Measurements from ENCODE around the gene SACS.
"Not testable (repeated sequence)": the region's sequence is repeated elsewhere in the genome, so short reads cannot be mapped to it uniquely, and the experiment has no call there.

The SACS gene

GRCh38 chr13:23325191-23325590 lies 108.3 kb downstream of the SACS start:
- Mint-ChIP-seq H3K9me3 (no peaks in the 10 kb centered on the region), H3K36me3 (no peaks in the 10 kb centered on the region), H3K27me3 (no peaks in the 10 kb centered on the region), H3K4me1 (no peaks in the 10 kb centered on the region), H3K27ac (no peak overlapping the region), H3K4me3 (no peak overlapping the region)
- ATAC-seq = no peak

DNA sequence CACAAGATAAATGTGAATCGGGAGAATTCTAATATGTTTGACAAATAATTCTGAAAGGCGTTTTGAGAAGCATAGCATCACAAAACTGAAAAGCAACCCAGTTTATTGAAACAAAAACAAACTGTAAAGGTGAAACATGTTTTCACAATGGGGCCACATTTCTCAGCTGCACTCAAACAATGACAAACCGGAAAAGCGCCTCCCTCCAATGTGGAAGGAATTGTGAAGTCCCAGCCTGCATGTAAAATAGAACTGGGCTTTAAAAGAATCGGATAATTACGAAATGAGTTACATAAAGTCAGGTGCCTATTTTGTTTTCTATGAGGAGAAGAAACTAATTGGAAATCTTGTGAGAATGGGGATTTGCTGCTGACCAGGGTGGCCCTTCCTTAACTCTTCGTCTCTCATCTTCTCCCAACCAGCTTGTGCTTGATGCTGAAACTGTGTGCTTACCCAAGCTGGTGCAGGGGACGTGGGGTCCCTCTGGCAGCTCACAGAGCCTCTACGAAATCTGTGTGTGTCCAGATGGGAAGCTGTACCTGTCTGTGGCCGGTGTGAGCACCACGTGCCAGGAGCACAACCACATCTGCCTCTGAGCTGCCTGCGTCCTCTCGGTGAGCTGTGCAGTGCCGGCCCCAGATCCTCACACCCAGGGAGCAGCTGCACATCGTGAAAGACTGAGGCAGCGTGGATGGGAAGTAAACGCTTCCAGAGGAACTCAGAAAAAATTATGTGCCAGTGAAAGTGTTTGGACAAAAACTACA lies 109.4 kb downstream of the SACS start:
- H3K4me1 Mint-ChIP-seq = no peaks in the 10 kb centered on the region
- no peak for ATAC-seq
- no peak overlapping the region for H3K4me3 Mint-ChIP-seq
- no peaks in the 10 kb centered on the region for H3K9me3 Mint-ChIP-seq
- H3K36me3 Mint-ChIP-seq = no peaks in the 10 kb centered on the region
- H3K27me3 Mint-ChIP-seq = no peaks in the 10 kb centered on the region
- no peak overlapping the region for H3K27ac Mint-ChIP-seq

GRCh38 chr13:23322353-23323336 lies 110.9 kb downstream of the SACS start:
- Mint-ChIP-seq H3K27me3 (no peaks in the 10 kb centered on the region), H3K36me3 (no peaks in the 10 kb centered on the region), H3K9me3 (no peaks in the 10 kb centered on the region), H3K4me1 (no peaks in the 10 kb centered on the region), H3K4me3 (no peak overlapping the region), H3K27ac (no peak overlapping the region)
- peak; percentile 59 for ATAC-seq

GRCh38 chr13:23321535-23322241 lies 111.8 kb downstream of the SACS start:
- peak overlapping the region; percentile 57 for H3K4me3 Mint-ChIP-seq
- H3K4me1 Mint-ChIP-seq = no peaks in the 10 kb centered on the region
- ATAC-seq = no peak
- H3K36me3 Mint-ChIP-seq = no peaks in the 10 kb centered on the region
- no peak overlapping the region for H3K27ac Mint-ChIP-seq
- H3K27me3 Mint-ChIP-seq = no peaks in the 10 kb centered on the region
- H3K9me3 Mint-ChIP-seq = no peaks in the 10 kb centered on the region

- Mint-ChIP-seq H3K36me3 (no peaks in the 10 kb centered on the region), H3K27me3 (no peaks in the 10 kb centered on the region), H3K27ac (no peak overlapping the region), H3K4me3 (peak overlapping the region; percentile 57), H3K9me3 (no peaks in the 10 kb centered on the region), H3K4me1 (no peaks in the 10 kb centered on the region)
- no peak for ATAC-seq
Measured at GRCh38 chr13:23320926-23321534, 112.5 kb downstream of the SACS start.

DNA sequence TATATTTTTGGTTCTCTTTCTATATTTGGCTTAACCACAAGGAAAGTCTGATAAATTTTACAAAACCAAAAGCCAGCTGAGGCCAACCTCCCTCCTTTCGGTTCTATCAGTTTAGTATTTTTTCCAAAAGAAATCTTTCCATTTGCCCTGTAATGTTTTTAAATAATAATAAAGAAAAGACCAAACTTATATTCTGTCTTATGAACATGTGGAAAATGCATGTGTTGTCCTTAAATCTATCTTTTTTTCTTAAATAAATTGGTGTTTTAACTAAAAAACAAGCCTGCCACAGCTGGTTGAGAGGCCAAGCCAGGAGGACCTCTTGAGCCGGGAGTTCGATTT lies 113.6 kb downstream of the SACS start:
- Mint-ChIP-seq H3K36me3 (no peaks in the 10 kb centered on the region), H3K9me3 (no peaks in the 10 kb centered on the region), H3K27me3 (no peaks in the 10 kb centered on the region), H3K27ac (no peak overlapping the region), H3K4me1 (no peaks in the 10 kb centered on the region), H3K4me3 (no peak overlapping the region)
- no peak for ATAC-seq

GRCh38 chr13:23314837-23315236 lies 118.7 kb downstream of the SACS start:
- H3K36me3 Mint-ChIP-seq, H3K27ac Mint-ChIP-seq, H3K9me3 Mint-ChIP-seq, ATAC-seq, H3K4me3 Mint-ChIP-seq, H3K4me1 Mint-ChIP-seq: not testable (repeated sequence)
- peaks cover 20% of the 10 kb centered on the region for H3K27me3 Mint-ChIP-seq

DNA sequence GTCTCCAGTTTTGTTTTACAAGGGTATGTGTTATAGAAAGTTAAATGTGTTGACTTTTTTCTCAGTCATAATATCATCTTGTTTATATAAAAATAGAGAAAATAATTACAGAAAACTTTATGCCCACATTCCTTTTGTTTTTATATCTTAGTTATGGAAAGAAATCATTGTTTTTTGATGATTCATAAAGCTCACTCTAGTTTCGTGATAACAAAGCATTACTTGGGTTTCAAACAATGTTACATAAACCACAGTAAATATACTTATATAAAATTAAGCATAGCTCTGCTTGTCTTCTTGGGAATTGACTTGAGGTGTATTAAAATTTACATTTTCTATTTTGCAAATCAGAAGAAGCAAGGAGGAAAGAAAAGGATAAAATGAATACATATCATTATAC lies 140.9 kb downstream of the SACS start:
- no peak overlapping the region for H3K4me3 Mint-ChIP-seq
- no peaks in the 10 kb centered on the region for H3K9me3 Mint-ChIP-seq
- H3K27ac Mint-ChIP-seq = no peak overlapping the region
- no peaks in the 10 kb centered on the region for H3K4me1 Mint-ChIP-seq
- H3K27me3 Mint-ChIP-seq = no peaks in the 10 kb centered on the region
- no peak for ATAC-seq
- no peaks in the 10 kb centered on the region for H3K36me3 Mint-ChIP-seq

DNA sequence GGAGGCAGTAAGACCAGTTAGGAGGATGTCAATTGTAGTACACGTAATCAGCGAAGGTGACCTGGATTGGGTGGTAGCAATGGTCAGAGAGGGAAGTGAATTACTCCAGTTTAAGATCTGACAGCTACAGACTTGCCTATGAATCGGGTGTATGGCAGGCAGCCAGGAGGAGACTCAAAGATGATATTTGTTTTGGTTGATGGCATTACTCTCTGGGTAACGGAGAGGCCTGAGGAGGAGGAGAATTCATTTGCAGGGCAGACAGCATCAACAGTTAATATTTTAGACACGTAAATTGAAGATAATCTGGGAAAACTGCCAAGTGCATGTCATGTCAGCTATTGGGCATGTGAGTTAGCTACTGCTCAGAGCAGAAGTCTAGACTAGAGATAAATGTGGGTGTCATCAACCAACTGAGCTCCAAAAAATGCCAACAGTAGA lies 143.6 kb downstream of the SACS start:
- no peaks in the 10 kb centered on the region for H3K9me3 Mint-ChIP-seq
- no peak overlapping the region for H3K4me3 Mint-ChIP-seq
- H3K36me3 Mint-ChIP-seq = no peaks in the 10 kb centered on the region
- no peak for ATAC-seq
- H3K4me1 Mint-ChIP-seq = no peaks in the 10 kb centered on the region
- peaks cover 3% of the 10 kb centered on the region for H3K27me3 Mint-ChIP-seq
- H3K27ac Mint-ChIP-seq = no peak overlapping the region

DNA sequence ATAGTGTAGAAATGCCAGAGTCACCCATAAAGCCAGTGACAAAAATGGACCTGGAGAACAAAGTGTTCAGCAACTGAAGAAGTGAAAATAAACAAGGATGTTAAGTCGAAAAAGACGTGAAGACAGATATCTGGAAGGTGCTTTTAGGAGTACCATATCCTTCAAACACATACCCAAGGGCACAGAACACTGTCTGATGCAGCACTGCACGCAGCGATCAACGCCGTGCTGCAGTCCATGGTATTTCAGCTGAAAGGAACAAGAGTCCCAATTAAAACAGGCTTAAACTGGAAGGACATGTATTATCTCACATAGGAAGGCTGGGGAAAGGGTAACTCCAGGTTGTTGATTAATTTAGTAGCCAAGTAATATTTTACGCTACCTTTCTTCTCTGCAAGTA lies 144.5 kb downstream of the SACS start:
- Mint-ChIP-seq H3K36me3 (no peaks in the 10 kb centered on the region), H3K4me3 (no peak overlapping the region), H3K27me3 (peaks cover 11% of the 10 kb centered on the region), H3K4me1 (no peaks in the 10 kb centered on the region), H3K27ac (no peak overlapping the region), H3K9me3 (no peaks in the 10 kb centered on the region)
- ATAC-seq = no peak

- H3K27ac Mint-ChIP-seq = no peak overlapping the region
- no peak for ATAC-seq
- no peaks in the 10 kb centered on the region for H3K4me1 Mint-ChIP-seq
- H3K27me3 Mint-ChIP-seq = peaks cover 11% of the 10 kb centered on the region
- no peaks in the 10 kb centered on the region for H3K36me3 Mint-ChIP-seq
- H3K4me3 Mint-ChIP-seq = no peak overlapping the region
- no peaks in the 10 kb centered on the region for H3K9me3 Mint-ChIP-seq
Measured at GRCh38 chr13:23288564-23288963, 144.9 kb downstream of the SACS start.

DNA sequence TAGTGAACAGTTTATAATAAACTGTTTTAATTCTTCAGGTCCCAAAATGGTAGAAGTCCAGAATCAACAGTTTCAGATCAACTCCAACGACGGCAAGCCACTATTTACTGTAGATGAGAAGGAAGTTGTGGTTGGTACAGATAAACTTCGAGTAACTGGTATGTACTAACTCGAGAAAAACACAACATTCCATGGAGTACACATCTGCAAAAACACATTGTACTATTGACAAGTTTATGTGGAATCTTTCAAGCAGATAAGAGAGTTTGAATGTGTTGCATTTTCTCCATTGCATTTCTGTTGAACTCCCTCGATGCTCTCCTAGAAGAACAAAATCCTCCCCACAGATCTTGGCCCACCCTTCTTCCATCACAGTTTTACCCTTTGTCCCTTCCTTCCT lies 154.2 kb downstream of the SACS start:
- ATAC-seq = no peak
- H3K27me3 Mint-ChIP-seq = peaks cover 2% of the 10 kb centered on the region
- H3K4me3 Mint-ChIP-seq = no peak overlapping the region
- no peaks in the 10 kb centered on the region for H3K36me3 Mint-ChIP-seq
- no peak overlapping the region for H3K27ac Mint-ChIP-seq
- H3K9me3 Mint-ChIP-seq = no peaks in the 10 kb centered on the region
- H3K4me1 Mint-ChIP-seq = no peaks in the 10 kb centered on the region

Measured in stimulated activated memory B cell treated with anti-CD40 and anti-IgM and Interleukin-4, amounts not matched to agents 10 μg/mL and 1 μg/mL and 100 μg/mL, for 72 hours (primary cell).